Liver (tissue), 9 donors: ENCODE measurements around the gene ACACA. TPM values are rescaled to one million over a fixed set of nuclear protein-coding genes. Genes with fewer than 3 reads are reported as not detected.

Experiments used
- DNase-seq: peaks from one replicate; pipeline ENCODE4 v3.0.0-alpha.2; 2017; ENCODE audit warnings: low spot score
- H3K27ac ChIP-seq, 2 donors: one replicate each; pipeline ENCODE4 v1.7.0; 2013; ENCODE audit warnings: inconsistent platforms in 2 of 2, low read length in 2 of 2, control low read depth in 1 of 2, low read depth in 1 of 2, mild to moderate bottlenecking in 1 of 2
- H3K27me3 ChIP-seq, 4 donors: one replicate each; pipeline versions ENCODE4 v1.6.1 to v1.7.0; 2013; ENCODE audit warnings: low read length in 3 of 4, inconsistent platforms in 1 of 4, mild to moderate bottlenecking in 1 of 4, moderate library complexity in 1 of 4; ENCODE audit not compliant: control insufficient read depth in 4 of 4, insufficient read depth in 4 of 4
- H3K36me3 ChIP-seq, 4 donors: one replicate each; pipeline versions ENCODE4 v1.6.1 to v1.7.0; 2013; ENCODE audit warnings: low read length in 3 of 4, mild to moderate bottlenecking in 3 of 4, low read depth in 1 of 4, moderate library complexity in 1 of 4; ENCODE audit not compliant: control insufficient read depth in 4 of 4, insufficient read depth in 3 of 4
- H3K4me1 ChIP-seq, 4 donors: one replicate each; pipeline versions ENCODE4 v1.6.1 to v1.7.0; 2013; ENCODE audit warnings: low read length in 3 of 4, mild to moderate bottlenecking in 3 of 4, moderate library complexity in 1 of 4; ENCODE audit not compliant: control insufficient read depth in 4 of 4, insufficient read depth in 4 of 4
- H3K4me3 ChIP-seq, 3 donors: one replicate each; pipeline versions ENCODE4 v1.6.1 to v1.7.0; 2013; ENCODE audit warnings: low read length in 3 of 3, control low read depth in 1 of 3, low read depth in 1 of 3, mild to moderate bottlenecking in 1 of 3
- H3K9ac ChIP-seq, 2 donors: one replicate each; pipeline ENCODE4 v1.7.0; 2013; ENCODE audit warnings: low read length in 2 of 2, mild to moderate bottlenecking in 2 of 2, moderate library complexity in 2 of 2, control low read depth in 1 of 2, low read depth in 1 of 2
- H3K9me3 ChIP-seq, 4 donors: one replicate each; pipeline versions ENCODE4 v1.6.1 to v1.7.0; 2013; ENCODE audit warnings: low read length in 3 of 4; ENCODE audit not compliant: control insufficient read depth in 4 of 4
- EGR1 ChIP-seq, 2 donors: IDR thresholded peaks; 2 replicates each; pipeline ENCODE4 v1.6.1; 2016 to 2018; ENCODE audit warnings: antibody characterized with exemption in 2 of 2, low read depth in 2 of 2
- FOXA2 ChIP-seq: IDR thresholded peaks from 2 replicates; pipeline ENCODE4 v1.6.1; 2016; ENCODE audit warnings: antibody characterized with exemption
- HNF4A ChIP-seq, 2 donors: conservative IDR thresholded peaks; 2 replicates each; pipeline ENCODE4 v1.6.1; 2016; ENCODE audit warnings: antibody characterized with exemption in 2 of 2, mild to moderate bottlenecking in 2 of 2
- HNF4G ChIP-seq: IDR thresholded peaks from 2 replicates; pipeline ENCODE4 v1.6.1; 2016; ENCODE audit warnings: antibody characterized with exemption
- NR2F2 ChIP-seq: IDR thresholded peaks from 2 replicates; pipeline ENCODE4 v1.6.1; 2016; ENCODE audit warnings: antibody characterized with exemption
- SP1 ChIP-seq: IDR thresholded peaks from 2 replicates; pipeline ENCODE4 v1.6.1; 2018; ENCODE audit warnings: antibody characterized with exemption, mild to moderate bottlenecking
- YY1 ChIP-seq: IDR thresholded peaks from 2 replicates; pipeline ENCODE4 v1.6.1; 2016; ENCODE audit warnings: antibody characterized with exemption, mild to moderate bottlenecking
- WGBS: extraction: QIAGEN DNeasy Blood & Tissue Kit; methylation state at CpG from one replicate; pipeline ENCODE4 v1.1.7; 2013; 5-methylcytosine and 5-hydroxymethylcytosine counted together
- polyA plus RNA-seq, 2 donors: library from polyadenylated mRNA; stranded (reverse) in 1 of 2; unstranded in 1 of 2; fragments of 200-250 nt in 1 of 2; fragments of >200 nt in 1 of 2; fragmentation: Nextera tagmentation in 1 of 2; extraction: Ambion mirVana in 1 of 2; gene quantifications; one replicate each; pipeline versions ENCODE4 v1.2.1 to v1.2.3, GENCODE V29; 2013 to 2015
- total RNA-seq, 2 donors: library from RNA; depleted of rRNA; stranded (reverse); fragments of >200 nt; gene quantifications; one replicate each; pipeline ENCODE4 v1.2.3, GENCODE V29; 2014
- TF ChIP-seq, protein P1 (sequence below): IDR thresholded peaks from 2 replicates; pipeline ENCODE4 v1.6.1; 2016; ENCODE audit warnings: antibody characterized with exemption
- TF ChIP-seq, protein P2 (sequence below): IDR thresholded peaks from 2 replicates; pipeline ENCODE4 v1.6.1; 2016; ENCODE audit warnings: antibody characterized with exemption, mild to moderate bottlenecking
- TF ChIP-seq, protein P3 (sequence below): IDR thresholded peaks from 2 replicates; pipeline ENCODE4 v1.6.1; 2016; ENCODE audit warnings: antibody characterized with exemption
- TF ChIP-seq, protein P4 (sequence below): fragments of 150-350 bp; IDR thresholded peaks from 2 replicates; pipeline ENCODE4 v1.5.1; 2017; ENCODE audit warnings: improper control_type of control experiment, low read depth, low read length; ENCODE audit not compliant: missing input control
- donor health status: healthy.
- donor health status: healthy.
- donor health status: healthy.
- donor health status: healthy.
- donor health status: healthy.

ACACA gene
- total and polyA plus RNA-seq, 4 donors, result 14.8 to 49.5 (median 31.2) TPM

DNA sequence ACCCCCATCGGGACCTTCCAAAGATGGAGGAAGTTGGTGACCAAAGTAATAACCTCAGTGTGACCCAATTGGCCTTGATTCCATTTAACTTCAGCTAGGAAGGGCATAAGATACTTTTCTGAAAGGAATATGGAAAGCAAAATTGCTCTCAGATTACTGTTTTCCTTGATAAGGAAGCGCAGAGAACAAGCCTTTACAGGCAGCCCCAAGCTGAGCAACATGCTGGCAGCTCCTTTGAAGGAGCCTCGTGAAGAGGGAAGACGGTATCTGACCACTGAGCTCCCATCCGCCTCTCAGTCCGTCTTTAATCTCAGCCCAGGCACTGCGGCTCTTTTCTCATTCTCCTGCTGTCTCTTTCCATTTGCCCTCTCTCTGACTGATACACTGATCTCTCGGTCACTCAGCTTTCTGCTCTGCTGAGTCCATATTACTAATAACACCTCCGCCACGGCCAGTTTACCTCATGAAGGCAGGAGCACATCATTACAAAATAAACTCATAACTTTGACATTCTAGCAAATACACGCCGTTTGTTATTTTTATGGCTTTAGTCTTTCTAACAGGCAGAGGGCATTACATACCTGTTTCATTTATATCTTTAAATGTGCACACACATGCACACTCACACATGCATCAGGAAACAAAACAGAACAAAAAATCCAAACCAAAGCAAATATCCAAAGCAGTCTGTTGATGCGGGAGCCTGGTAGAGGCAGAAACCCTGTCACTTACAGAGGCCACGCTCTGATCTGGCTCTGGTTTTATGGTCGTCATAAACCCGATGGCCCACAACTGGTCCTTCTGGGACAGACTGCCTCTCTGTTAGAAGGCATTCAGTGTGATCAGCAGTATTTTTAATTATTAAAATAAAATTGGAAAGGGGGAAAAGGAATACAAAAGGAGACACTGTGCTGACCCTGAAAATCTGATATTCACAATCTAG is 274.7 kb downstream of the ACACA start:
- Histone ChIP-seq H3K27me3 (no peaks in the 10 kb centered on the region), H3K4me3 (no peak overlapping the region), H3K36me3 (peaks cover 1 to 24% (median 14%) of the 10 kb centered on the region in 4 donors), H3K9ac (no peak overlapping the region), H3K9me3 (no peaks in the 10 kb centered on the region), H3K27ac (no peak overlapping the region), H3K4me1 (no peaks in the 10 kb centered on the region)
- WGBS, result 90% methylated on average over 16 of the region's 16 CpGs
- DNase-seq, result no peak
- TF ChIP-seq, protein P1, sequence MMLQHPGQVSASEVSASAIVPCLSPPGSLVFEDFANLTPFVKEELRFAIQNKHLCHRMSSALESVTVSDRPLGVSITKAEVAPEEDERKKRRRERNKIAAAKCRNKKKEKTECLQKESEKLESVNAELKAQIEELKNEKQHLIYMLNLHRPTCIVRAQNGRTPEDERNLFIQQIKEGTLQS, result no peak
- TF ChIP-seq, protein P2, sequence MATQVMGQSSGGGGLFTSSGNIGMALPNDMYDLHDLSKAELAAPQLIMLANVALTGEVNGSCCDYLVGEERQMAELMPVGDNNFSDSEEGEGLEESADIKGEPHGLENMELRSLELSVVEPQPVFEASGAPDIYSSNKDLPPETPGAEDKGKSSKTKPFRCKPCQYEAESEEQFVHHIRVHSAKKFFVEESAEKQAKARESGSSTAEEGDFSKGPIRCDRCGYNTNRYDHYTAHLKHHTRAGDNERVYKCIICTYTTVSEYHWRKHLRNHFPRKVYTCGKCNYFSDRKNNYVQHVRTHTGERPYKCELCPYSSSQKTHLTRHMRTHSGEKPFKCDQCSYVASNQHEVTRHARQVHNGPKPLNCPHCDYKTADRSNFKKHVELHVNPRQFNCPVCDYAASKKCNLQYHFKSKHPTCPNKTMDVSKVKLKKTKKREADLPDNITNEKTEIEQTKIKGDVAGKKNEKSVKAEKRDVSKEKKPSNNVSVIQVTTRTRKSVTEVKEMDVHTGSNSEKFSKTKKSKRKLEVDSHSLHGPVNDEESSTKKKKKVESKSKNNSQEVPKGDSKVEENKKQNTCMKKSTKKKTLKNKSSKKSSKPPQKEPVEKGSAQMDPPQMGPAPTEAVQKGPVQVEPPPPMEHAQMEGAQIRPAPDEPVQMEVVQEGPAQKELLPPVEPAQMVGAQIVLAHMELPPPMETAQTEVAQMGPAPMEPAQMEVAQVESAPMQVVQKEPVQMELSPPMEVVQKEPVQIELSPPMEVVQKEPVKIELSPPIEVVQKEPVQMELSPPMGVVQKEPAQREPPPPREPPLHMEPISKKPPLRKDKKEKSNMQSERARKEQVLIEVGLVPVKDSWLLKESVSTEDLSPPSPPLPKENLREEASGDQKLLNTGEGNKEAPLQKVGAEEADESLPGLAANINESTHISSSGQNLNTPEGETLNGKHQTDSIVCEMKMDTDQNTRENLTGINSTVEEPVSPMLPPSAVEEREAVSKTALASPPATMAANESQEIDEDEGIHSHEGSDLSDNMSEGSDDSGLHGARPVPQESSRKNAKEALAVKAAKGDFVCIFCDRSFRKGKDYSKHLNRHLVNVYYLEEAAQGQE, result no peak
- TF ChIP-seq, protein P3, sequence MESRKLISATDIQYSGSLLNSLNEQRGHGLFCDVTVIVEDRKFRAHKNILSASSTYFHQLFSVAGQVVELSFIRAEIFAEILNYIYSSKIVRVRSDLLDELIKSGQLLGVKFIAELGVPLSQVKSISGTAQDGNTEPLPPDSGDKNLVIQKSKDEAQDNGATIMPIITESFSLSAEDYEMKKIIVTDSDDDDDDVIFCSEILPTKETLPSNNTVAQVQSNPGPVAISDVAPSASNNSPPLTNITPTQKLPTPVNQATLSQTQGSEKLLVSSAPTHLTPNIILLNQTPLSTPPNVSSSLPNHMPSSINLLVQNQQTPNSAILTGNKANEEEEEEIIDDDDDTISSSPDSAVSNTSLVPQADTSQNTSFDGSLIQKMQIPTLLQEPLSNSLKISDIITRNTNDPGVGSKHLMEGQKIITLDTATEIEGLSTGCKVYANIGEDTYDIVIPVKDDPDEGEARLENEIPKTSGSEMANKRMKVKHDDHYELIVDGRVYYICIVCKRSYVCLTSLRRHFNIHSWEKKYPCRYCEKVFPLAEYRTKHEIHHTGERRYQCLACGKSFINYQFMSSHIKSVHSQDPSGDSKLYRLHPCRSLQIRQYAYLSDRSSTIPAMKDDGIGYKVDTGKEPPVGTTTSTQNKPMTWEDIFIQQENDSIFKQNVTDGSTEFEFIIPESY, result no peak
- no peak for TF ChIP-seq EGR1 (IDR thresholded peaks at IDR 0.05; ENCODE audit: low read depth in 2 of 2)

DNA sequence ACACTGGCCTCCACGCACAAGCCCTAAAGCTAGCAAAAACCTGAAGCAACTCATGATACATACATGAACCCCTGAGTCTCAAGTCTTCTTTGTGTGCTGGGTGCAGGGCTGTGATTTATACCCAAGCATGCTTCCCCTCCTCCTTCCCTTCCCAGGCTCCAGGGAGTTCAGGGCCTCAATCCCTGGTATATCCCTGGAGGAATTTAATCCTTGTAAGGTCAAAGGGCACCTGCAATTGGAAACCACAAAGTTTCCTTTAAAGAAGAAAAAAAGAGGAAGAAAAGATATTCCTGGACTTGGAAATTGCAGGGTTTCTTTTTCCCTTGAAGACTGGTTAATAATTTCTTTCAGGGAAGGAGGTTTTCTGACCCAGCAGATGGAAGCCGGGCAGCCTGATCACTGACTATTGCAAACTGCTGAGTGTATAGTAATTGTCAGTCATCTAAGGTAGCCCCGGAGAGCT is 275.6 kb downstream of the ACACA start:
- H3K4me1 ChIP-seq, result no peaks in the 10 kb centered on the region
- no peak overlapping the region for H3K9ac ChIP-seq
- H3K27me3 ChIP-seq, result no peaks in the 10 kb centered on the region
- no peak for DNase-seq
- TF ChIP-seq NR2F2, result peak; percentile 39
- no peak for TF ChIP-seq HNF4G
- H3K27ac ChIP-seq, result no peak overlapping the region
- no peaks in the 10 kb centered on the region for H3K9me3 ChIP-seq
- H3K4me3 ChIP-seq, result no peak overlapping the region
- WGBS, result 80% methylated on average over 3 of the region's 3 CpGs
- peaks cover 1 to 26% (median 14%) of the 10 kb centered on the region in 4 donors for H3K36me3 ChIP-seq

DNA sequence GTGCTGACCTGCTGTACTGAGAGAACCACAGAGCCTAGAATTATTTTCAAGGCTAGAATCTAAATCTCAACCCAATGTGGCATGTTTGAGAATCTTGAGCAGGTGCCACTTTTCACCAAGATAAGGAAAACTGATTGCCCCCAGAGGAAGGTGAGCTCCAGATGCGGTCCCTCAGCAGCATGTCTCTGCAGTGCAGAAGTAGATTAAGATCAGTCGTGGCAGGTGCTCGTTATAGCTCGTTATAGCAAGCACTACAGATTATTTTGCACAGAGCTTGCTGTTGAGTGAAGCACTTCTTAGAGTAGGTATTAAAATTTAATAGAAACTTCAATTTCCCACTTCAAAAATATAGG is 281.8 kb downstream of the ACACA start:
- Histone ChIP-seq H3K36me3 (peaks cover 6 to 54% (median 42%) of the 10 kb centered on the region in 4 donors), H3K4me3 (no peak overlapping the region), H3K9me3 (no peaks in the 10 kb centered on the region), H3K9ac (no peak overlapping the region), H3K4me1 (peaks cover 0 to 4% (median 0%) of the 10 kb centered on the region in 4 donors), H3K27me3 (no peaks in the 10 kb centered on the region), H3K27ac (no peak overlapping the region)
- no peak for DNase-seq
- TF ChIP-seq HNF4A (conservative IDR thresholded peaks at IDR 0.05) (no peak), YY1 (no peak), FOXA2 (no peak), SP1 (no peak), HNF4G (no peak)
- TF ChIP-seq, protein P4, sequence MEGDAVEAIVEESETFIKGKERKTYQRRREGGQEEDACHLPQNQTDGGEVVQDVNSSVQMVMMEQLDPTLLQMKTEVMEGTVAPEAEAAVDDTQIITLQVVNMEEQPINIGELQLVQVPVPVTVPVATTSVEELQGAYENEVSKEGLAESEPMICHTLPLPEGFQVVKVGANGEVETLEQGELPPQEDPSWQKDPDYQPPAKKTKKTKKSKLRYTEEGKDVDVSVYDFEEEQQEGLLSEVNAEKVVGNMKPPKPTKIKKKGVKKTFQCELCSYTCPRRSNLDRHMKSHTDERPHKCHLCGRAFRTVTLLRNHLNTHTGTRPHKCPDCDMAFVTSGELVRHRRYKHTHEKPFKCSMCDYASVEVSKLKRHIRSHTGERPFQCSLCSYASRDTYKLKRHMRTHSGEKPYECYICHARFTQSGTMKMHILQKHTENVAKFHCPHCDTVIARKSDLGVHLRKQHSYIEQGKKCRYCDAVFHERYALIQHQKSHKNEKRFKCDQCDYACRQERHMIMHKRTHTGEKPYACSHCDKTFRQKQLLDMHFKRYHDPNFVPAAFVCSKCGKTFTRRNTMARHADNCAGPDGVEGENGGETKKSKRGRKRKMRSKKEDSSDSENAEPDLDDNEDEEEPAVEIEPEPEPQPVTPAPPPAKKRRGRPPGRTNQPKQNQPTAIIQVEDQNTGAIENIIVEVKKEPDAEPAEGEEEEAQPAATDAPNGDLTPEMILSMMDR, result no peak
- TF ChIP-seq, protein P2, result no peak
- TF ChIP-seq, protein P3, result no peak
- 95% methylated on average over 4 of the region's 4 CpGs for WGBS
